ENCODE data around the gene BTBD2.
"Not testable (repeated sequence)": the region's sequence is repeated elsewhere in the genome, so short reads cannot be mapped to it uniquely, and the experiment has no call there.

BTBD2 gene

GRCh38 chr19:2012941-2013682, 2.4 kb downstream of the BTBD2 start:
- no peak for DNase-seq

DNA sequence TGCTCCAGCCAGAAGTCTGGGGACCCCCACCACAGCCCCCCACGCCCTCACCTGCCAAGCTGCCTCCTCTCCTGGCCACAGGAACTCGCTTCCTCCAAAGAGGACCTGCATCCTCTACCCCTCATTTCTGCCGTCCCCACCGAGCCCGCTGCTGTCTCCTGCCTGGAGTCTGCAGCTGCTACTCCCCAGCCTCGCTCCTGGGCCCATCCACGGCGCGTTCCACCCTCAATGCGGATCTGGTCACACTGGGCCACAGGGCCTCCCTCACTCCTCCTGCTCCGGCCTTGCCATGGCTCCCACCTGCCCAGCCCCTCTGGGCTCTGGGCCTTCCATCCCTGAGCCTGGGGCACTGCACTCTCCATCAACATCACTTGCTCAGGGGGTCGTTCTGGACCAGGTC, 4.3 kb downstream of the BTBD2 start:
- no peak for DNase-seq

- DNase-seq: no peak
Measured at GRCh38 chr19:2010135-2010668, 5.3 kb downstream of the BTBD2 start.

GRCh38 chr19:2003874-2004273, 11.6 kb downstream of the BTBD2 start:
- no peak for DNase-seq

DNA sequence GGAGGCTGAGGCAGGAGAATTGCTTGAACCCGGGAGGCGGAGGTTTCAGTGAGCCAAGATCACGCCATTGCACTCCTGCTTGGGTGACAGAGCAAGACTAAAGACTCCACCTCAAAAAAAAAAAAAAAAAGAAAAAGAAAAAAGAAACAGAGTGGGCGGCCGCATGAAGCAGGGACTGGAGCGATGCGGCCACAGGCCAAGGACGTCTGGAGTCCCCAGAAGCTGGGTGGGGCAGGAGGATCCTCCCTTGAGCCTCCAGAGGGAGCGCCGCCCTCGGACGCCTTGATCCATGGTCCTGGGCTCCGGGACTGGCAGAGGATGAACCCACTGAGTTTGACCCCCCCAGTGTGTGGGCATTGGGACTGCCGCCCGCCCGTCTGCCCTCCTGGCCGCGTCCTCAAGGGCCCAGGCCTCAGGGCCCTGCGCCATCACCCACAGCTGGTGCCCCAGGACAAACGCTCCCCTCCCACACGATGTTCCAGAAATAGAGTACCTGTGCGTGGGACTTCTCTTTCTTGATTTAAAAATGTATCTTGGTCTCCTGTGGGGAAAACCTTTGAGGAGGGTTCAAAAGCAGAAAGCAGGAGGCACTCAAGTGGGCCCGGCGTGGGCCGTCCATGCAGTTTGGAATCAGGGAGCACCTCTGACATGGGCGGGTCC, 15.5 kb downstream of the BTBD2 start:
- DNase-seq: no peak

- DNase-seq: no peak
Measured at GRCh38 chr19:1998712-1999708, 16.5 kb downstream of the BTBD2 start.

- DNase-seq: no peak
Measured at GRCh38 chr19:1997353-1998233, 17.9 kb downstream of the BTBD2 start.

GRCh38 chr19:1992759-1993260, 22.7 kb downstream of the BTBD2 start:
- no peak for DNase-seq

- no peak for DNase-seq
Measured at GRCh38 chr19:1991018-1991913, 24.2 kb downstream of the BTBD2 start.

GRCh38 chr19:1990230-1991017, 25.1 kb downstream of the BTBD2 start:
- DNase-seq: no peak

DNA sequence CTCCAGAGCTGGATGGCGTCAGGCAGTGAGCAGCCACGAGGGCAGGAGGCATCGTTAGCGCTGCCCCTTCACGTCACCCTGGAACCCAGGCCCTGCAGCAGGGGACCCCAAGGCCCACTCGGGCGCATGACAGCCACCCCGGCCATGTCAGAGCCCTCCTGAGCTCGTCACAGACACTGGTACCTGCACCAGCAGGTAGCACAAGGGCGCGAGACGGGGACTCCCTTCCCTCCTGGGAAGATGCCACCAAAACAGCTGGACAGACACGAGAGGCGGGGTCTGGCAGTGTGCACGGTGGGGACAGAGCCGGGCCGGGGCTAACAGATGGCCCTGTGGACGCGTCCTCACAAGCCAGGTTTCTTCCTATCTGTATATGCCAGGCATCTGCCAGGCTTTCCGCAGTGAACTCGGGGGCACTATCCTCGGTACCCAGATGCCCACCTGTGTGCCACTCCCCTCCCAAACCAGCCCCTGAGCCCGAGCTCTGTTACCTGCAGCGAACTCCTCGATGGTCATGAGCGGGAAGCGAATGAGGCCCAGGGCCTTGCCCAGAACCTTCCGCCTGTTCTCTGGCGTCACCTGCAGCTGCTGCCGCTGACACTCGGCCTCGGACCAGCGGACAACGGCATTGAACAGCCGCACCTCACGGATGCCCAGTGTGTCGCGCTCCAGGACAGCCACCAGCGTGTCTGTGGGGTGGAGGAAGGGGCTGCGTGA, 25.8 kb downstream of the BTBD2 start:
- no peak for DNase-seq

DNA sequence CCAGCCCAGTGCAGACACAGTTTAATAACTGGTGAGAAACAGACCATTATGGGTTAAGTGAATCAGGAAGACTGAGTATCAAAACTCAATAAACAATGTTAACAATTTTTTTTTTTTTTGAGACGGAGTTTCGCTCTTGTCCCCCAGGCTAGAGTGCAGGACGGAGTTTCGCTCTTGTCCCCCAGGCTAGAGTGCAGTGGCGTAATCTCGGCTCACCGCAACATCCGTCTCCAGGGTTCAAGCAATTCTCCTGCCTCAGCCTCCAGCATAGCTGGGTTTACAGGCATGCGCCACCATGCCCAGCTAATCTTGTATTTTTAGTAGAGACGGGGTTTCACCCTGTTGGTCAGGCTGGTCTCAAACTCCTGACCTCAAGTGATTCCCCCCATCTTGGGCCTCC, 27.1 kb downstream of the BTBD2 start:
- DNase-seq: not testable (repeated sequence)

GRCh38 chr19:1987197-1988187, 28.0 kb downstream of the BTBD2 start:
- DNase-seq: no peak

- no peak for DNase-seq
Measured at GRCh38 chr19:1986357-1987162, 29.0 kb downstream of the BTBD2 start.

DNA sequence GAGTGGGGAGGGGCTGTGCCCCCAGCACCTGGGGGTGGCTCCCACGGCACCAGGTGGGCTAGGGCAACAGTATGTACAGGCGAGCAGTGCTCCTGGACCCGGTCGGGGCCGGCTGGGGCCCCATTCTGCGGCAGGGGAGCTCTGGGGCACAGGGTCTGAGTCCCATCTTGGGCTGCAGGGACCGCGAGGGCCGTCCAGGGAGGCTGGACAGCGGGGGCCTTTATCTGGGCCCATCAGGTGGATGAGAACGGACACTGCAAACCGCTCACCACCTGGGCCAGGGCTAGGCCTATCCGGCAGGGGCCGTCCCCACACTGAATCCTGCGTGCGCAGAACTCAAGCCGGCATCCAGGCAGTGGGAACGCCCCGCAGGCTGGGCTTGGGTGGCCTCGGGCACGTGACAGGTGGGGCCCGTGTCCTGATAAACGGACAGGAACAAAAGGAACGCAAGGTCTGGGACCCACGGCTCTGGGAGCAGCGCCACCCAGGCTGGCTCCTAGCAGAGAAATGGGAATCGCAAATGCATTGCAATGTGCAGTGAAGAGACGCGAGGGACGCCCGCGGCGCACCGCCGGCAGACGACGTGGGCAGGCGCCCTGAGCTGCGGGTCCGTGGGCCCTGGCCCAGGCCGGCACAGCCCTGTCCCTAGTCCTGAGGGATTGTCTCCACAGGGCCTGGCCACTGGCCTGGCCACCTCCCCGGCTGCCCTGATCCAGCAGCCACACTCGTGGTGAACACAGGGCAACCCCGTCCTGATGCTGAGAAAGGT, 29.7 kb downstream of the BTBD2 start:
- no peak for DNase-seq

- no peak for DNase-seq
Measured at GRCh38 chr19:1984357-1984756, 31.2 kb downstream of the BTBD2 start.

All from activated CD4-positive, CD25-positive, alpha-beta regulatory T cell (primary cell).